ENCODE data around the gene MX1.

The MX1 gene

GRCh38 chr21:41402796-41403195 lies 23.2 kb upstream of the MX1 start:
- peaks cover 17% of the 10 kb centered on the region for H3K4me1 Mint-ChIP-seq
- H3K36me3 Mint-ChIP-seq (ENCODE audit: low read depth): no peaks in the 10 kb centered on the region
- no peak for TF ChIP-seq CTCF (IDR thresholded peaks at IDR 0.05)
- H3K9me3 Mint-ChIP-seq: peaks cover 4% of the 10 kb centered on the region
- H3K27ac Mint-ChIP-seq: no peak overlapping the region
- no peak overlapping the region for H3K4me3 Mint-ChIP-seq
- peaks cover 19% of the 10 kb centered on the region for H3K27me3 Mint-ChIP-seq (ENCODE audit: low read depth, poor library complexity)
- no peak for DNase-seq

GRCh38 chr21:41403331-41403730 lies 22.7 kb upstream of the MX1 start:
- peaks cover 22% of the 10 kb centered on the region for H3K4me1 Mint-ChIP-seq
- no peak for TF ChIP-seq CTCF (IDR thresholded peaks at IDR 0.05)
- no peak for DNase-seq
- H3K27me3 Mint-ChIP-seq (ENCODE audit: low read depth, poor library complexity): peaks cover 21% of the 10 kb centered on the region
- no peak overlapping the region for H3K4me3 Mint-ChIP-seq
- no peaks in the 10 kb centered on the region for H3K36me3 Mint-ChIP-seq (ENCODE audit: low read depth)
- H3K9me3 Mint-ChIP-seq: peaks cover 4% of the 10 kb centered on the region
- no peak overlapping the region for H3K27ac Mint-ChIP-seq

- TF ChIP-seq CTCF (IDR thresholded peaks at IDR 0.05): no peak
- Mint-ChIP-seq H3K27me3 (ENCODE audit: low read depth, poor library complexity) (peaks cover 21% of the 10 kb centered on the region), H3K9me3 (peaks cover 4% of the 10 kb centered on the region), H3K4me3 (no peak overlapping the region), H3K36me3 (ENCODE audit: low read depth) (no peaks in the 10 kb centered on the region), H3K27ac (peak overlapping the region; percentile 92), H3K4me1 (peaks cover 28% of the 10 kb centered on the region)
- DNase-seq: peak; percentile 14
Observed at GRCh38 chr21:41403966-41404365, 22.1 kb upstream of the MX1 start.

- peaks cover 16% of the 10 kb centered on the region for H3K27me3 Mint-ChIP-seq (ENCODE audit: low read depth, poor library complexity)
- no peak for DNase-seq
- H3K4me1 Mint-ChIP-seq: peaks cover 28% of the 10 kb centered on the region
- peaks cover 3% of the 10 kb centered on the region for H3K9me3 Mint-ChIP-seq
- H3K4me3 Mint-ChIP-seq: no peak overlapping the region
- H3K27ac Mint-ChIP-seq: no peak overlapping the region
- H3K36me3 Mint-ChIP-seq (ENCODE audit: low read depth): no peaks in the 10 kb centered on the region
- TF ChIP-seq CTCF (IDR thresholded peaks at IDR 0.05): no peak
Observed at GRCh38 chr21:41405321-41405720, 20.7 kb upstream of the MX1 start.

- no peak for DNase-seq
Observed at GRCh38 chr21:41406340-41406739, 19.7 kb upstream of the MX1 start.

More at GRCh38 chr21:41406340-41406739, 19.7 kb upstream of the MX1 start:
- Mint-ChIP-seq H3K36me3 (ENCODE audit: low read depth) (no peaks in the 10 kb centered on the region), H3K4me3 (no peak overlapping the region), H3K27me3 (ENCODE audit: low read depth, poor library complexity) (peaks cover 22% of the 10 kb centered on the region), H3K9me3 (peaks cover under 1% of the 10 kb centered on the region), H3K27ac (no peak overlapping the region), H3K4me1 (peaks cover 36% of the 10 kb centered on the region)
- no peak for TF ChIP-seq CTCF (IDR thresholded peaks at IDR 0.05)

Data from nephron progenitor cell (in vitro differentiated cells).